WTC11 (cell line): ENCODE measurements around the gene SLC16A8. TPM values are rescaled to one million over a fixed set of nuclear protein-coding genes. Genes with fewer than 3 reads are reported as not detected.
A peak's percentile ranks its signal among the peaks of the same experiment; 100 is the strongest.

Experiments
- ATAC-seq: fragments of 200-7000 bp; cut with Tn5 transposase; 2 replicates; pipeline ENCODE4 v1.10.0; 2021; ENCODE audit warnings: mild to moderate bottlenecking, moderate library complexity
- CTCF ChIA-PET: fragments of 300-600 bp; sonication (Branson Sonifier 250); formaldehyde crosslinking; loops from one replicate; lab custom pipeline; 2021; ENCODE audit warnings: antibody characterized with exemption; lab: Charles Lee
- POLR2A ChIA-PET: fragments of 350-600 bp; sonication (Branson Sonifier 250); formaldehyde crosslinking; loops from one replicate; lab custom pipeline; 2021; ENCODE audit warnings: antibody characterized with exemption; lab: Charles Lee
- DNase-seq: peaks from one replicate; pipeline ENCODE4 v3.0.0; 2021; ENCODE audit warnings: low spot score
- H3K27ac Mint-ChIP-seq: 2 replicates; pipeline ENCODE4 v1.8.0; 2021; ENCODE audit warnings: mixed read lengths
- H3K27me3 Mint-ChIP-seq: 2 replicates; pipeline ENCODE4 v1.8.0; 2021; ENCODE audit warnings: low read depth, mild to moderate bottlenecking, moderate library complexity, mixed read lengths
- H3K36me3 Mint-ChIP-seq: 2 replicates; pipeline ENCODE4 v1.8.0; 2021; ENCODE audit warnings: mixed read lengths
- H3K4me1 Mint-ChIP-seq: 2 replicates; pipeline ENCODE4 v1.8.0; 2022; ENCODE audit warnings: mixed read lengths
- H3K4me3 Mint-ChIP-seq: 2 replicates; pipeline ENCODE4 v1.8.0; 2021; ENCODE audit warnings: mild to moderate bottlenecking, moderate library complexity, mixed read lengths
- H3K9me3 Mint-ChIP-seq: 2 replicates; pipeline ENCODE4 v1.8.0; 2021; ENCODE audit warnings: mixed read lengths
- ARID4B ChIP-seq: sonication (generic); formaldehyde crosslinking; IDR thresholded peaks from 2 replicates; pipeline ENCODE4 v1.8.0; 2023; ENCODE audit warnings: missing genetic modification reagents, mild to moderate bottlenecking, borderline replicate concordance
- E2F1 ChIP-seq: sonication (generic); formaldehyde crosslinking; IDR thresholded peaks from 2 replicates; pipeline ENCODE4 v1.8.0; 2022; ENCODE audit warnings: mild to moderate bottlenecking, missing genetic modification reagents
- ESRRA ChIP-seq: sonication (generic); formaldehyde crosslinking; IDR thresholded peaks from 2 replicates; pipeline ENCODE4 v1.8.1; 2022; ENCODE audit warnings: mild to moderate bottlenecking, missing genetic modification reagents, borderline replicate concordance
- FOXK1 ChIP-seq: sonication (generic); formaldehyde crosslinking; IDR thresholded peaks from 2 replicates; pipeline ENCODE4 v1.8.0; 2022; ENCODE audit warnings: mild to moderate bottlenecking, moderate library complexity, missing genetic modification reagents
- GTF2I ChIP-seq: fragments of 250-450 bp; sonication (Bioruptor Pico); conservative IDR thresholded peaks from 2 replicates; pipeline ENCODE4 v1.4.0; 2021; ENCODE audit warnings: mild to moderate bottlenecking
- NFYB ChIP-seq: sonication (generic); formaldehyde crosslinking; conservative IDR thresholded peaks from 2 replicates; pipeline ENCODE4 v1.8.0; 2022; ENCODE audit warnings: low read depth, missing genetic modification reagents
- NR2C2 ChIP-seq: sonication (generic); formaldehyde crosslinking; IDR thresholded peaks from 2 replicates; pipeline ENCODE4 v1.8.0; 2022; ENCODE audit warnings: mild to moderate bottlenecking, missing genetic modification reagents
- OVOL2 ChIP-seq: fragments of 250-450 bp; sonication (Bioruptor Pico); IDR thresholded peaks from 2 replicates; pipeline ENCODE4 v1.9.0; 2021; ENCODE audit warnings: mild to moderate bottlenecking, borderline replicate concordance
- RELA ChIP-seq: sonication (generic); formaldehyde crosslinking; IDR thresholded peaks from 2 replicates; pipeline ENCODE4 v1.8.1; 2022; ENCODE audit warnings: missing genetic modification reagents, mild to moderate bottlenecking, borderline replicate concordance
- SMAD3 ChIP-seq: sonication (generic); formaldehyde crosslinking; IDR thresholded peaks from 2 replicates; pipeline ENCODE4 v1.8.0; 2022; ENCODE audit warnings: missing genetic modification reagents, mild to moderate bottlenecking, borderline replicate concordance
- SP1 ChIP-seq: sonication (generic); formaldehyde crosslinking; conservative IDR thresholded peaks from 2 replicates; pipeline ENCODE4 v1.8.1; 2022; ENCODE audit warnings: missing genetic modification reagents
- TEAD4 ChIP-seq: sonication (generic); formaldehyde crosslinking; IDR thresholded peaks from 2 replicates; pipeline ENCODE4 v1.8.0; 2022; ENCODE audit warnings: mild to moderate bottlenecking, missing genetic modification reagents
- ZNF232 ChIP-seq: sonication (generic); formaldehyde crosslinking; IDR thresholded peaks from 2 replicates; pipeline ENCODE4 v1.8.0; 2022; ENCODE audit warnings: mild to moderate bottlenecking, missing genetic modification reagents
- ZNF416 ChIP-seq: fragments of 250-450 bp; sonication (Bioruptor Pico); IDR thresholded peaks from 2 replicates; pipeline ENCODE4 v1.9.0; 2021; ENCODE audit warnings: mild to moderate bottlenecking, inconsistent platforms
- ZNF423 ChIP-seq: fragments of 250-450 bp; sonication (Bioruptor Pico); IDR thresholded peaks from 2 replicates; pipeline ENCODE4 v2.1.2; 2022; ENCODE audit warnings: mild to moderate bottlenecking, moderate library complexity
- ZNF512 ChIP-seq: sonication (generic); formaldehyde crosslinking; IDR thresholded peaks from 2 replicates; pipeline ENCODE4 v1.8.1; 2022; ENCODE audit warnings: missing genetic modification reagents, borderline replicate concordance
- total RNA-seq: library from RNA; stranded (reverse); gene quantifications from 3 replicates; pipeline ENCODE4 v1.2.3, GENCODE V29; 2021
- TF ChIP-seq, protein P1 (sequence below): fragments of 250-450 bp; sonication (Bioruptor Pico); conservative IDR thresholded peaks from 2 replicates; pipeline ENCODE4 v1.9.0; 2021; ENCODE audit warnings: mild to moderate bottlenecking
- TF ChIP-seq, protein P2 (sequence below): sonication (generic); formaldehyde crosslinking; IDR thresholded peaks from 2 replicates; pipeline ENCODE4 v1.8.0; 2022; ENCODE audit warnings: mild to moderate bottlenecking, missing genetic modification reagents
- TF ChIP-seq, protein P3 (sequence below): sonication (generic); formaldehyde crosslinking; IDR thresholded peaks from 2 replicates; pipeline ENCODE4 v1.8.1; 2023; ENCODE audit warnings: mild to moderate bottlenecking, missing genetic modification reagents, moderate library complexity
- TF ChIP-seq, protein P4 (sequence below): sonication (generic); formaldehyde crosslinking; IDR thresholded peaks from 2 replicates; pipeline ENCODE4 v1.8.1; 2023; ENCODE audit warnings: mild to moderate bottlenecking, missing genetic modification reagents

SLC16A8 gene
- total RNA-seq, 1 experiment from 2014 or later = 0.57 TPM

GRCh38 chr22:38132794-38133193, 48.8 kb upstream of the SLC16A8 start:
- no peak for TF ChIP-seq FOXK1 (CRISPR knock-in tag)
- TF ChIP-seq RELA (CRISPR knock-in tag) = 0 out of 2 replicates have a peak, but pooled peaks have one; percentile 23
- no peak for TF ChIP-seq ZNF416 (CRISPR knock-in tag)
- TF ChIP-seq TEAD4 (CRISPR knock-in tag) = no peak
- TF ChIP-seq ZNF512 (CRISPR knock-in tag) = no peak
- no peak for TF ChIP-seq NFYB (CRISPR knock-in tag)
- TF ChIP-seq SP1 (CRISPR knock-in tag) = no peak
- no peaks in the 10 kb centered on the region for H3K9me3 Mint-ChIP-seq
- ChIA-PET CTCF (interaction anchor here (1.0 to 2.0 kb wide), 2 partner anchors 18 to 35 kb away, joined by 4 to 6 read pairs; no protein-coding TSS in a partner anchor), POLR2A (no interaction called here)
- no peak for ATAC-seq
- peaks cover 16% of the 10 kb centered on the region for H3K36me3 Mint-ChIP-seq
- no peak for DNase-seq
- H3K4me1 Mint-ChIP-seq = no peaks in the 10 kb centered on the region
- no peak overlapping the region for H3K27ac Mint-ChIP-seq
- no peaks in the 10 kb centered on the region for H3K27me3 Mint-ChIP-seq
- no peak overlapping the region for H3K4me3 Mint-ChIP-seq

- DNase-seq = no peak
- H3K27ac Mint-ChIP-seq = no peak overlapping the region
- no peak for ATAC-seq
- H3K27me3 Mint-ChIP-seq = no peaks in the 10 kb centered on the region
- CTCF ChIA-PET = interaction anchor here (1.0 to 2.0 kb wide), 2 partner anchors 17 to 35 kb away, joined by 4 to 6 read pairs; no protein-coding TSS in a partner anchor
- TF ChIP-seq, protein P1, sequence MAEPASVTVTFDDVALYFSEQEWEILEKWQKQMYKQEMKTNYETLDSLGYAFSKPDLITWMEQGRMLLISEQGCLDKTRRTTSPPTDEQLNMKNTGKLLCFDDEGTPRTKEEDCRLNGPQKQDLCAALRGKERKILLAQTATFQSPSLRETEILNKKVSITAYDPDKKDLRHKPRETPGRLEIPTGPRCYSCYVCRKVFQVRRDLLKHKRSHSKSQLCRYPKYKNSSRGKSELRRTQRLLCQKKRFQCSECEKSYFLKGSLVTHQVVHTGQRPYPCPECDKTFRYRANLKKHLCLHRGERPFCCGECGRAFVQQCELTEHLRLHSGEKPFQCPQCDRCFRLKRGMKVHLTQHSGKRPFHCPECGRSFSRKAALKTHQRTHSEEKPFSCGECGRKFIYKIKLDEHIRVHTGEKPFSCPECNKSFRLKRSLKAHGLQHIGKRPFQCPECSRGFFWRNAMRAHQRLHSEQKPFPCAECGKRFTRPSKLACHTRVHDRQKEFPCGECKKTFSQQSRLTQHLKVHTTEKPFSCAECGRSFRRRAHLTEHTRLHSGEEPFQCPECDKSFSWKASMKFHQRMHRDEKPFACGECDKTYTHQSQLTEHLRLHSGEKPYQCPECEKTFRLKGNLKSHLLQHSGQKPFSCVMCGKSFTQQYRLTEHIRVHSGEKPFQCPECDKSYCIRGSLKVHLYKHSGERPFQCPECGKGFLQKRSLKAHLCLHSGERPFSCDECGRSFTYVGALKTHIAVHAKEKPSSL (CRISPR knock-in tag) = no peak
- TF ChIP-seq, protein P2, sequence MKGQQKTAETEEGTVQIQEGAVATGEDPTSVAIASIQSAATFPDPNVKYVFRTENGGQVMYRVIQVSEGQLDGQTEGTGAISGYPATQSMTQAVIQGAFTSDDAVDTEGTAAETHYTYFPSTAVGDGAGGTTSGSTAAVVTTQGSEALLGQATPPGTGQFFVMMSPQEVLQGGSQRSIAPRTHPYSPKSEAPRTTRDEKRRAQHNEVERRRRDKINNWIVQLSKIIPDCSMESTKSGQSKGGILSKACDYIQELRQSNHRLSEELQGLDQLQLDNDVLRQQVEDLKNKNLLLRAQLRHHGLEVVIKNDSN (CRISPR knock-in tag) = no peak
- no peak for TF ChIP-seq SMAD3 (CRISPR knock-in tag)
- TF ChIP-seq ZNF232 (CRISPR knock-in tag) = no peak
- TF ChIP-seq ZNF423 (CRISPR knock-in tag) = no peak
- no peak for TF ChIP-seq ZNF512 (CRISPR knock-in tag)
- no peak for TF ChIP-seq NR2C2
- TF ChIP-seq, protein P3, sequence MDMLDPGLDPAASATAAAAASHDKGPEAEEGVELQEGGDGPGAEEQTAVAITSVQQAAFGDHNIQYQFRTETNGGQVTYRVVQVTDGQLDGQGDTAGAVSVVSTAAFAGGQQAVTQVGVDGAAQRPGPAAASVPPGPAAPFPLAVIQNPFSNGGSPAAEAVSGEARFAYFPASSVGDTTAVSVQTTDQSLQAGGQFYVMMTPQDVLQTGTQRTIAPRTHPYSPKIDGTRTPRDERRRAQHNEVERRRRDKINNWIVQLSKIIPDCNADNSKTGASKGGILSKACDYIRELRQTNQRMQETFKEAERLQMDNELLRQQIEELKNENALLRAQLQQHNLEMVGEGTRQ (CRISPR knock-in tag) = no peak
- TF ChIP-seq E2F1 = no peak
- TF ChIP-seq ARID4B (CRISPR knock-in tag) = no peak
- TF ChIP-seq GTF2I = no peak
- no peak for TF ChIP-seq ESRRA
- TF ChIP-seq, protein P4, sequence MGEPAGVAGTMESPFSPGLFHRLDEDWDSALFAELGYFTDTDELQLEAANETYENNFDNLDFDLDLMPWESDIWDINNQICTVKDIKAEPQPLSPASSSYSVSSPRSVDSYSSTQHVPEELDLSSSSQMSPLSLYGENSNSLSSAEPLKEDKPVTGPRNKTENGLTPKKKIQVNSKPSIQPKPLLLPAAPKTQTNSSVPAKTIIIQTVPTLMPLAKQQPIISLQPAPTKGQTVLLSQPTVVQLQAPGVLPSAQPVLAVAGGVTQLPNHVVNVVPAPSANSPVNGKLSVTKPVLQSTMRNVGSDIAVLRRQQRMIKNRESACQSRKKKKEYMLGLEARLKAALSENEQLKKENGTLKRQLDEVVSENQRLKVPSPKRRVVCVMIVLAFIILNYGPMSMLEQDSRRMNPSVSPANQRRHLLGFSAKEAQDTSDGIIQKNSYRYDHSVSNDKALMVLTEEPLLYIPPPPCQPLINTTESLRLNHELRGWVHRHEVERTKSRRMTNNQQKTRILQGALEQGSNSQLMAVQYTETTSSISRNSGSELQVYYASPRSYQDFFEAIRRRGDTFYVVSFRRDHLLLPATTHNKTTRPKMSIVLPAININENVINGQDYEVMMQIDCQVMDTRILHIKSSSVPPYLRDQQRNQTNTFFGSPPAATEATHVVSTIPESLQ (CRISPR knock-in tag) = no peak
- no peak for TF ChIP-seq OVOL2 (CRISPR knock-in tag)
- TF ChIP-seq, all 79 proteins: peak for 0
- H3K36me3 Mint-ChIP-seq = peaks cover 16% of the 10 kb centered on the region
- no peaks in the 10 kb centered on the region for H3K4me1 Mint-ChIP-seq
- no peak overlapping the region for H3K4me3 Mint-ChIP-seq
- H3K9me3 Mint-ChIP-seq = no peaks in the 10 kb centered on the region
- POLR2A ChIA-PET = no interaction called here
These were observed 48.2 kb upstream of the SLC16A8 start for GRCh38 chr22:38132136-38132535.
